ENCODE results near the gene RIN3. TPM values are rescaled to one million over a fixed set of nuclear protein-coding genes. Genes with fewer than 3 reads are reported as not detected.

RIN3 gene
- total RNA-seq, 1 experiment from 2014 or later: 10.9 TPM

GRCh38 chr14:92644171-92644969 is 130.8 kb downstream of the RIN3 start:
- Histone ChIP-seq H3K27ac (ENCODE audit: low read length) (no peak overlapping the region), H3K4me1 (ENCODE audit: control insufficient read depth, insufficient read depth, low read length) (no peaks in the 10 kb centered on the region), H3K9me3 (ENCODE audit: control insufficient read depth, insufficient read depth, low read depth, low read length) (no peaks in the 10 kb centered on the region), H3K4me3 (ENCODE audit: low read depth in 2 of 2, low read length in 2 of 2) (no peak overlapping the region), H3K36me3 (ENCODE audit: control insufficient read depth, insufficient read depth, low read length) (no peaks in the 10 kb centered on the region), H3K27me3 (ENCODE audit: control insufficient read depth, insufficient read depth, low read length) (no peaks in the 10 kb centered on the region)
- DNase-seq (ENCODE audit: low read depth, low spot score) (no peak), ATAC-seq (peak; percentile 66; the same call in 1 of the 2 replicates)
- CTCF ChIA-PET: interaction anchor here (0.7 kb wide), 1 partner anchor 42 kb away, joined by 3 read pairs; no protein-coding TSS in a partner anchor
- POLR2A ChIA-PET: no interaction called here
- intact Hi-C loops (cut with micrococcal nuclease; ENCODE audit: unreplicated experiment) (no loop called here), in situ Hi-C loops (cut with HindIII; ENCODE audit: low pct_unique_long_range_greater_than_20kb, low sequenced_read_pairs) (no loop called here)
- no TSS peak for BruUV-seq (replicated peaks)
- TF ChIP-seq TCF7L2 (IDR thresholded peaks at IDR 0.05; ENCODE audit: low read depth, low read length) (no peak), POLR2AphosphoS5 (IDR thresholded peaks at IDR 0.05; ENCODE audit: low read depth, low read length) (no peak), CTCF (IDR thresholded peaks at IDR 0.05) (no peak), REST (IDR thresholded peaks at IDR 0.05; ENCODE audit: insufficient read depth in 1 of 2, low read depth in 2 of 2, low read length in 1 of 2) (no peak), SIN3A (IDR thresholded peaks at IDR 0.05; ENCODE audit: borderline replicate concordance, insufficient read depth, low read depth, low read length) (no peak)

GRCh38 chr14:92644970-92645515 is 131.5 kb downstream of the RIN3 start:
- CTCF ChIA-PET: no interaction called here
- intact Hi-C loops (cut with micrococcal nuclease; ENCODE audit: unreplicated experiment): no loop called here
- no peaks in the 10 kb centered on the region for H3K9me3 ChIP-seq (ENCODE audit: control insufficient read depth, insufficient read depth, low read depth, low read length)
- no peak overlapping the region for H3K4me3 ChIP-seq (ENCODE audit: low read depth in 2 of 2, low read length in 2 of 2)
- no TSS peak for BruUV-seq (replicated peaks)
- TF ChIP-seq POLR2AphosphoS5 (IDR thresholded peaks at IDR 0.05; ENCODE audit: low read depth, low read length) (no peak), REST (IDR thresholded peaks at IDR 0.05; ENCODE audit: insufficient read depth in 1 of 2, low read depth in 2 of 2, low read length in 1 of 2) (no peak), SIN3A (IDR thresholded peaks at IDR 0.05; ENCODE audit: borderline replicate concordance, insufficient read depth, low read depth, low read length) (no peak), CTCF (IDR thresholded peaks at IDR 0.05) (no peak), TCF7L2 (IDR thresholded peaks at IDR 0.05; ENCODE audit: low read depth, low read length) (no peak)
- in situ Hi-C loops (cut with HindIII; ENCODE audit: low pct_unique_long_range_greater_than_20kb, low sequenced_read_pairs): no loop called here
- DNase-seq (ENCODE audit: low read depth, low spot score) (no peak), ATAC-seq (no peak)
- POLR2A ChIA-PET: no interaction called here
- no peak overlapping the region for H3K27ac ChIP-seq (ENCODE audit: low read length)
- H3K27me3 ChIP-seq (ENCODE audit: control insufficient read depth, insufficient read depth, low read length): no peaks in the 10 kb centered on the region
- no peaks in the 10 kb centered on the region for H3K36me3 ChIP-seq (ENCODE audit: control insufficient read depth, insufficient read depth, low read length)
- no peaks in the 10 kb centered on the region for H3K4me1 ChIP-seq (ENCODE audit: control insufficient read depth, insufficient read depth, low read length)

All from Panc1 (cell line).